GM21447 (cell line): ENCODE data around the gene PLD5.
"Not testable (repeated sequence)": the region's sequence is repeated elsewhere in the genome, so short reads cannot be mapped to it uniquely, and the experiment has no call there.

ENCODE experiments used
- ATAC-seq: cut with Tn5 transposase; IDR thresholded peaks from one replicate; pipeline ENCODE4 v1.9.1; 2021; ENCODE audit not compliant: unreplicated experiment

PLD5 gene

GRCh38 chr1:242427519-242427918 is 97.0 kb downstream of the PLD5 start:
- ATAC-seq: no peak

DNA sequence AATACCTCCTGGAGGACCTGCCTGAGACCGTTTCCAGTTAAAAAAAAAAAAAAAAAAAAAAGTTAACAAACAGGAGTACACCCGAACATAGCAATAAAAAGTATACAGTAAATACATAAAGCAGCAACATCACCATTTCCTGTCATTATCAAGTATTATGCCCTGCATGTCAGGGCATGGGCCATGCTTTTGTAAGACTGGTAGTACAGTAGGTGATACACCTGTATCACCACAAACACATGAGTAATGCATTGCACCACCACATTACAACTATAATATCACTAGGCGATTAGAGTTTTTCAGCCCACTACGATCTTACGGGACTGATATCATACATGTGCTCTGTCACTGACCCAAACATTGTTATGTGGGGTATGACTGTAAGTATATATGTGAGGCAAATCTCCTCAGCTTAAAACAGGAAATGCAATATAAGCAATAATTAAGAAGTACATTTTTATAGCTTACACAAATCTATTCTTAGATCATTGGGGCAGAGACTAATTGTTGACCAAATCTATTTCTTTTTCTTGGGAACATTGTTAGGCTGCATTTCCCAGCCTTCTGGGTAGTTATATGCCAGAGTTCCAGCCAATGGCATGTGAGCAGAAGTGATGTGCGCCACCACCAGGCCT is 98.1 kb downstream of the PLD5 start:
- ATAC-seq: no peak

DNA sequence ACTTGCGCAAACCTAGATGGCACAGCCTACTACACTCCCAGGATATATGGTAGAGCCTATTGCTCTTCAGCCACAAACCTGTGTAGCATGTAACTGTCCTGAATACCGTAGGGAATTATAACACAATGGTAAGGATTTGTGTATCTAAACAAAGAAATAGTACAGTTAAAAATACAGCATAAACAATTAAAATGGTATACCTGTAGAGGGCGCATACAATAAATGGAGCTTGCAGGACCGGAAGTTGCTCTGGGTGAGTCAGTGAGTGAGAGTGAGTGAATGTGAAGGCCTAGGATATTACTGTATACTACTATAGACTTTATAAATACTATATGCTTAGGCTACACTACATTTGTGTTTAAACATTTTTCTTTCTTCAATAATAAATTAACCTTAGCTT is 99.3 kb downstream of the PLD5 start:
- ATAC-seq: no peak

DNA sequence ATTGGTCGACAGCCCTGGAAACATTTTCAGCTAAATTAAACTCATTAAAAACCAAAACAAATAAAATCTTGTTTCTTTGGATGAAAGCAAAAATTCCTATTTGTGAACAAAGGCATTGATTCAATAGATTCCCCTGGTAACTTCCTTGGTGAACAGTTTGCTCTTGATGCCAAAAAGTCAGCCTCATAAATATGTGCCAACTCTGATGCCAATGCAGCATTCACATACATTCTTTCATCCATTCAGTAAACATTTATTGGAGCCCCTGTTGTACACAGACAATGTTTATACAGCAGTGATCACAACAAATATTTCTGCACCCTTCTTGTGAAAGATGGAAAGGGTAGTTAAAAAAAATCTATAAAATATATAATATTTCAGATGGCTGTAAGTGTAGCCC is 107.8 kb downstream of the PLD5 start:
- ATAC-seq: no peak

DNA sequence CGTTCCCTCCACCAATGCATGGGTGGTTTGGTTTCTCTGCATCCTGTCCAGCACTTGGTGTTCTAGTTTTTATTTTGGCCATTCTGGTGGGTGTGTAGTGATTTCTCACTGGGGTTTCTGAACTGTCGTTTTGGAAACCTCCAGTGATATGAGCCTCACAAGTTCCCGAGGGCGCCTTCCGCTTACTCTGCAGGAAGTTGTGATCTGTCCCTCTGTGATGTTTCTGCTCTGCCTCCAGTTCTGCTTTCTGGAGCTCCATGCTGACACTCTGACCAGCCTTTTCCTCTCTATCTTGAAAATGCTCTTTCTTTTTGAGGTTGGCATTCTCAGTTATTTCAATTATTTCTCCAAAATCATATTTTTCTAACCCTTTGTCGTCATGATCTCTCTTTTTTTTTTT is 111.6 kb downstream of the PLD5 start:
- ATAC-seq: no peak

GRCh38 chr1:242411901-242412300 is 112.6 kb downstream of the PLD5 start:
- ATAC-seq: no peak

- no peak for ATAC-seq
These were observed 118.5 kb downstream of the PLD5 start for GRCh38 chr1:242405947-242406346.

DNA sequence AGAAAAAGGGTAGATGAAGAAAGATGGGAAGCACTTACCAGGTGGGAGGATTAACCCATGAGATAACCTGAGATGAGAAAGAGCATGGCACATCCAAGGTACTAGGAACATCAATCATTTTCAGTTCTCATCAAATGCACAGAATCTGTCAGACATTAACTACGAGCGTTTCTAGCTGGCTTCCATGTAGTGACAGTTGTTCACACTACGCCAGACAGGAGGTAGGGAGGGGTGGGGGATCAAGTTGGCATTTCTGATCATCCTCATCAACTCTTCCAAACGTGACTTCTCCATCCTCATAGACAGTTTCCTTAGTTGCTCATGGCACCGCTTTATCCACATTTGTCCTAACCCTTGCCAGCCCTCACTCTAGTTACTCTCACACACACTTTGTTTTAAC is 120.2 kb downstream of the PLD5 start:
- no peak for ATAC-seq

- no peak for ATAC-seq
These were observed 121.5 kb downstream of the PLD5 start for GRCh38 chr1:242402956-242403355.

DNA sequence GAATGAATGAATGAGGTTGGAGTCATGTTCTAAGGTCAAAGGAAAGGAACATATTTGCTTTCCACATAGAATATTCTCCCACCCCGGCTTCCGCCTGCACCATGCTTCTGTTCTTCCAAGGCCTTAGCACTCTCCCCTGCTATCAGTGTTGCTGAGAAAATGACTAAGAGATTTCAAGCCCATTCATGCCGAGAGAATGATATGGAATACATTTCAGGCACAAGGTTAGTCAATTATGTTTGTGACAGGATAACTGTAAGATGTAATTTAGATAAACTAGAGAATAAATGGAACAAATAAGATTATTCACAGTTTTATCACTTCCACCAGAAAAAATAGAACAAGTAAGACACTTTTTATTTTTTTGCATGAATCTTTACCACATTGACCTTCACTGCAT is 122.6 kb downstream of the PLD5 start:
- no peak for ATAC-seq

- no peak for ATAC-seq
These were observed 126.1 kb downstream of the PLD5 start for GRCh38 chr1:242398351-242398750.

GRCh38 chr1:242391896-242392295 is 132.6 kb downstream of the PLD5 start:
- ATAC-seq: no peak

DNA sequence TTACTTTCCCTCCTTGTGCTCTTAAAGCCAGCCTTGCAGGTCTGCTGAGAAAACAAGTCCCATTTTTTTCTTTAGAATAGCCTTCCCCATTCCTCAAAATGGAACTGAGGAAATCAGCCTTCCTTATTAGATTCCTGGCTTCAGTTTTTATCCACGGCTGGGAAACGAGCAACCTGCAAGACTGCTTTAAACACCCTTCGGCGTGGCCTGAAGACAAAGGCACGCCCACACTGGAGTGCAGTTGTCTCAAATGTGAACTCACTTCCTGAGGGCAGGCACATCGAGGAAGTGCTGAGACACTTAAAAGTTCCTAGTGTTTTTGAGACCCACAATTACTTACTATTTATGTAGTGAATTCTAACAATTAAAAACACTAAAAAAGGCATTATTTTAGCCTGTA is 148.4 kb downstream of the PLD5 start:
- not testable (repeated sequence) for ATAC-seq

DNA sequence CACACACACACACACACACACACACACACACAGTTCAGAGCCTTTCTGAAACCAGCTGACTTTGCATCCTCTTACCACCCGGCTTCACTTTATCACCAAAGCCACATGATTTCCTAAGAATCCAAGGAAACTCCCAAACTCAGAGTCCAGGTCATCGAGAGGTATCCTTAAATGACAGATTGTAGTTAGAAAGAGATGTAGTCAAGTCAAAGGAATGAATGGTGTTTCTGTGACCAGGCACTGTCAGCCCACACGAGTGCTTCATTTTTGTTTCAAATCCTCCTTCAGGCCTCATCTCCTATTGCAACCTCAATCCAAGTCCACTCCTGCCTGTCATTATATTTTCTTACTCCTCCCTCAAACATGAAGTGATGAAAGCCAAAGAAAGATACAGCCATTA is 174.1 kb downstream of the PLD5 start:
- not testable (repeated sequence) for ATAC-seq

DNA sequence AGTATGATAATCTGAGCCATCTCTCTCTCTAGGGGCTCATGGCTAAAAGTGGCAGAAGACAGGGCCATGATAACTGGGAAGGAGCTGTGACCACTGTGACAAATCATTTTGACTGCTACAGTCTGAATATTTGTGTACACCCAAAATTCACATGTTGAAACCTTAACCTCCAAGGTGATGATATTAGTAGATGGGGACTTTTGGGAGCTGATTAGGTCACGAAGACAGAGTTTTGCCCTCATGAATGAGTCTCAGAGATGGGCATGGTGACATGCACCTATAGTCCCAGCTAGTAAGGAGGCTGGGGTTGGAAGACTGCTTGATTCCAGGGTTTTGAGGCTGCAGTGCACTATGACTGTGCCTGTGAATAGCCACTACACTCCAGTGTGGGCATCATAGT is 174.9 kb downstream of the PLD5 start:
- no peak for ATAC-seq

DNA sequence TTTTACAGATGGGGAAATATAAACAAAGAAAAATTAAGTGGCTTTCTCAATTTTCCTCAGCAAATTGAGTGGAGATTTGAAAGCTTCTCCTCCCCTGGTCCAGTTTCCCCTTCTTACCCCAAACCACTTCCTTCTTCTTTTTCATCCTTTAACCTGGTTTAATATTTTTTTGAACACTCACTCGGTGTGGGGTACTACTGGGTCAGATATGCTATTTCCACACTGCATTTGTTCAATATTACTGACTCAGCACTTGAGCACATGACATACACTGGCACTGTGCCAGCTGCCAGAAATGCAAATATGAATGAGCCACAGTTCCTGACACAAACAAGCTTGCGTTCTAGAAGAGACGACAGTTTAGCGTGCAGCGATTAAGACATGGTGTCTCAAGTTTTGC is 193.6 kb downstream of the PLD5 start:
- ATAC-seq: not testable (repeated sequence)

- ATAC-seq: not testable (repeated sequence)
These were observed 197.1 kb downstream of the PLD5 start for GRCh38 chr1:242327381-242327780.

DNA sequence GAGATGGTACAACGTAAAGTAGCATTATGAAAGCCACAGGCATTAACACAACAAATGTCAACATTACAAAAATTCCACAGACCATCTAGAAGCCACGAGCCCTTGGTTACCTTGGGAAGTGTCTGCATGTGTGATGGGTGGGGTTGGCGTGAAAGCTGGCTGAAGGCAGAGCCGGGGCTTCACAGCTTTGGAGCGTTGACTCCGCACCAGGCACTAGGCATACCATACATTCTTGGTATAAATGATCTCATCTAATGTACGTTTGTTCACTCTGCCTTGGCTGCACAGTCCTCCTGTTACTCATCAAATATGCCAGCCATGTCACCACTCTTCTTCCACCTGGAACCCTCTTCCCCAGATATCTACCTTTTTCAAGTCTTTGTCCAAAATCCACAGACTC is 202.5 kb downstream of the PLD5 start:
- not testable (repeated sequence) for ATAC-seq

GRCh38 chr1:242318140-242318539 is 206.4 kb downstream of the PLD5 start:
- no peak for ATAC-seq

DNA sequence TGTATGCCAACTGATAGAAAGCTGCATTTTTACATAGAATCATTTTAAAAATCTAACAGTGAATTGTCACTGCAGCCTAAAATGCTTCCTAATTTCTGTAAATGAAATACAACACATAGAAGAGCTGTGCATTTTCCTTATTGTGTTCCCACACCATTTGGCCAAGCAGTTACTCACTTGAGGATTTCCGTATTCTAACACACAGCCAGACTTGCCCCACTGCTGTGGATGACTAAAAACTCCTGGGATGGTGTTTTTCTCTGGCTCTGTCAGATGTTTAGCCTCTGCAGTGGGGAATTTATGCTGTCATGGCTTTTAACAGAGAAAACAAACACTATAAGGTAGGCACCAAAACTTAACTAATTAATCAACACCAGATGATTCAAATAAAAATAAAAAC is 209.6 kb downstream of the PLD5 start:
- not testable (repeated sequence) for ATAC-seq

- ATAC-seq: not testable (repeated sequence)
These were observed 210.3 kb downstream of the PLD5 start for GRCh38 chr1:242314085-242314649.

DNA sequence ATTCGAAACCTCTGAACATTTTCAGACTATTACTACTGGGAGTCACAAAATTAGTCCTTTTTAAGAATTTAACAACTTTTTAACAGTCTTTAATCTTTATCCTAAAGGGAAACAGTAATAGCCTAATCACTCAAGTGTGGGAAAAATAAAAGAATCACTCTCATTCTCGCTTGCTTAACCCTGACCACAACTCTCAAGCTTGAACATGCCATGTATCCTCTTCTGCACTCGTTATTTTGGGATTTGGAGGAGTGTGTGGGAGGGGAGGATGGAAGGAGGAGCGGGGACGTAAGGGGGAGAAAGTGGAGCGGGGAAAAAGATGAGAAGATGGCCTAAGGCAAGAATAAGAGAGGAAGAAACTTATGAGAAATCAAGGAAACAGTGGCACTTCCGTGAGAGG is 215.8 kb downstream of the PLD5 start:
- ATAC-seq: not testable (repeated sequence)

DNA sequence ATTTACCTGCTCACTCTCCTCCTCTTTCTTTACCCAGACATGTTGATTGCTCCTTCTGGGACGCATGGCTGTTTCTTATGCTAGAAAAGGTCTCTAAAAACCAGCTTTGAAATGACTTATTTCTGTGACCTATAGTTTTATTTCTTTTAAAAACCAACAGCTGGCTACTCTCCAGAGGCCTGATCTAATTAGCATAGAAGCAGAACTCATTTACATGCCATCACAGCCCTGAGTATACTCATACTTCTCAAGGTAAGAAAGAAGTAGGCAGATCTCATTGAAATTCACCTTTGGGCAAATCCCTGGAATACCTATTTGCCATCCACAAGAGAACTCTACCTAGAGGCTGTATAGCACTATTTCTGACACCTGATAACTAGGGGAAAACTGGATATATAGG is 230.7 kb downstream of the PLD5 start:
- ATAC-seq: not testable (repeated sequence)
